Stomach (tissue), 9 donors: Measurements from ENCODE around the gene IGLL1. TPM values are rescaled to one million over a fixed set of nuclear protein-coding genes. Genes with fewer than 3 reads are reported as not detected.
"Not testable (repeated sequence)": the region's sequence is repeated elsewhere in the genome, so short reads cannot be mapped to it uniquely, and the experiment has no call there.

ENCODE experiments used
- DNase-seq, 2 donors: peaks; one replicate each; pipeline versions ENCODE4 v3.0.0 to v3.0.0-alpha.2; 2013 to 2019
- H3K27ac ChIP-seq, 5 donors: fragments of 200-600 bp in 4 of 5; sonication (generic) in 4 of 5; one replicate each; pipeline ENCODE4 v1.5.1; 2013 to 2019; ENCODE audit warnings: mild to moderate bottlenecking in 1 of 5, moderate library complexity in 1 of 5
- H3K27me3 ChIP-seq, 3 donors: fragments of 200-600 bp; sonication (generic); one replicate each; pipeline ENCODE4 v1.5.1; 2017 to 2019; ENCODE audit warnings: mixed run types in 1 of 3
- H3K36me3 ChIP-seq, 4 donors: fragments of 200-600 bp; sonication (generic); 1 replicate in 3 of 4; 2 replicates in 1 of 4; pipeline ENCODE4 v1.5.1; 2016 to 2019
- H3K4me1 ChIP-seq, 4 donors: fragments of 200-600 bp; sonication (generic); one replicate each; pipeline ENCODE4 v1.5.1; 2016 to 2019
- H3K4me3 ChIP-seq, 4 donors: fragments of 200-600 bp; sonication (generic) in 3 of 4; one replicate each; pipeline ENCODE4 v1.5.1; 2016 to 2019; ENCODE audit warnings: mild to moderate bottlenecking in 1 of 4
- H3K9me3 ChIP-seq, 4 donors: fragments of 200-600 bp; sonication (generic); one replicate each; pipeline ENCODE4 v1.5.1; 2016 to 2019
- CTCF ChIP-seq, 7 experiments: fragments of 450-650 bp in 4 of 7; fragments of 200-600 bp in 3 of 7; sonication (generic) in 3 of 7; IDR thresholded peaks; one replicate each; pipeline ENCODE4 v1.5.1; 2016 to 2019; ENCODE audit warnings: antibody characterized with exemption in 7 of 7, control low read depth in 2 of 7, mild to moderate bottlenecking in 1 of 7
- EP300 ChIP-seq: sonication (generic); formaldehyde crosslinking; IDR thresholded peaks from one replicate; pipeline ENCODE4 v1.6.1; 2017; ENCODE audit warnings: antibody characterized with exemption
- POLR2A ChIP-seq, 4 donors: fragments of 450-650 bp; IDR thresholded peaks; one replicate each; pipeline ENCODE4 v1.6.1; 2016; ENCODE audit warnings: antibody characterized with exemption in 4 of 4, control low read depth in 2 of 4, mild to moderate bottlenecking in 1 of 4, moderate library complexity in 1 of 4
- POLR2AphosphoS5 ChIP-seq, 3 donors: sonication (generic); formaldehyde crosslinking; IDR thresholded peaks; one replicate each; pipeline ENCODE4 v1.6.1; 2016; ENCODE audit warnings: antibody characterized with exemption in 3 of 3
- WGBS, 5 donors: extraction: QIAGEN DNeasy Blood & Tissue Kit in 3 of 5; methylation state at CpG; one replicate each; pipeline versions ENCODE4 v1.1.5 to v1.1.7; 2013 to 2018; 5-methylcytosine and 5-hydroxymethylcytosine counted together
- intact Hi-C: fragments of 100-400 bp; cut with DNase I; formaldehyde crosslinking; loops from one replicate; pipeline ENCODE4 v1.15.1; 2023; ENCODE audit warnings: low total_unique reads
- polyA plus RNA-seq, 3 donors: library from polyadenylated mRNA; stranded (reverse); fragments of 200-250 nt; gene quantifications; one replicate each; pipeline ENCODE4 v1.2.3, GENCODE V29; 2013
- total RNA-seq, 5 donors: library from RNA; depleted of rRNA; stranded (reverse); fragments of >200 nt; gene quantifications; one replicate each; pipeline versions ENCODE4 v1.1.0 to v1.2.3, GENCODE V29; 2014 to 2016
- donor health status: healthy with polysubstance abuse.
- donor health status: Bipolar disorder and iron deficiency.
- donor health status: healthy.

IGLL1 gene
- total and polyA plus RNA-seq, 8 donors: 0.55 TPM; not detected in 7

DNA sequence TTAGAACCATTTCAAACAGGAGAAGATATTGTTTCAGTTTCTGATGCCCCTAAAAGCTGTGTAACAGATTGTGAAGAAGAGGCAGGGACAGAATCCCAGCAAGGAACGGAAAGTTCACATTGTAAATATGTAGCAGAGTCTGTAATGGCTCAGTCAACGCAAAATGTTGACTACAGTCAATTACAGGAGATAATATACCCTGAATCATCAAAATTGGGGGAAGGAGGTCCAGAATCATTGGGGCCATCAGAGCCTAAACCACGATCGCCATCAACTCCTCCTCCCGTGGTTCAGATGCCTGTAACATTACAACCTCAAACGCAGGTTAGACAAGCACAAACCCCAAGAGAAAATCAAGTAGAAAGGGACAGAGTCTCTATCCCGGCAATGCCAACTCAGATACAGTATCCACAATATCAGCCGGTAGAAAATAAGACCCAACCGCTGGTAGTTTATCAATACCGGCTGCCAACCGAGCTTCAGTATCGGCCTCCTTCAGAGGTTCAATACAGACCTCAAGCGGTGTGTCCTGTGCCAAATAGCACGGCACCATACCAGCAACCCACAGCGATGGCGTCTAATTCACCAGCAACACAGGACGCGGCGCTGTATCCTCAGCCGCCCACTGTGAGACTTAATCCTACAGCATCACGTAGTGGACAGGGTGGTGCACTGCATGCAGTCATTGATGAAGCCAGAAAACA lies 40.8 kb downstream of the IGLL1 start:
- 22 to 27% (median 25%) methylated on average over 20 to 21 of the region's 21 CpGs for WGBS, 5 donors
- Histone ChIP-seq H3K27me3 (no peaks in the 10 kb centered on the region), H3K9me3 (no peaks in the 10 kb centered on the region), H3K4me1 (peaks cover 3 to 41% (median 21%) of the 10 kb centered on the region in 4 donors), H3K27ac (no peak overlapping the region), H3K36me3 (no peaks in the 10 kb centered on the region), H3K4me3 (no peak overlapping the region)
- DNase-seq: peak; percentile 83 to 92
- intact Hi-C loops: loop anchor here (10.0 kb wide), 2 partner anchors 144 to 306 kb away; no protein-coding TSS in a partner anchor
- TF ChIP-seq POLR2A (IDR thresholded peaks at IDR 0.05) (no peak), CTCF (IDR thresholded peaks at IDR 0.05) (peak in 6 of 7 experiments; percentile 66 to 97 (median 88)), POLR2AphosphoS5 (IDR thresholded peaks at IDR 0.05) (peak in 1 of 3 donors; percentile 48)

DNA sequence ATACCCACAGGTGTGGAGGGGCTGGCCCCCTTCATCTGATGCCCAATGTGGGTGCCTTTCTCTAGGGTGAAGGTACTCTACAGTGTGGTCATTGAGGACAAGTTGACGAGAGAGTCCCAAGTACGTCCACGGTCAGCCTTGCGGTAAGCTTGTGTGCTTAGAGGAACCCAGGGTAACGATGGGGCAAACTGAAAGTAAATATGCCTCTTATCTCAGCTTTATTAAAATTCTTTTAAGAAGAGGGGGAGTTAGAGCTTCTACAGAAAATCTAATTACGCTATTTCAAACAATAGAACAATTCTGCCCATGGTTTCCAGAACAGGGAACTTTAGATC lies 41.4 kb downstream of the IGLL1 start:
- not testable (repeated sequence) for H3K27me3 ChIP-seq, H3K27ac ChIP-seq, DNase-seq, H3K36me3 ChIP-seq, H3K4me3 ChIP-seq, H3K9me3 ChIP-seq
- peaks cover 3 to 47% (median 24%) of the 10 kb centered on the region in 4 donors for H3K4me1 ChIP-seq
- WGBS, 5 donors: 51 to 81% (median 72%) methylated on average over 6 of the region's 6 CpGs
- intact Hi-C loops: loop anchor here (10.0 kb wide), 2 partner anchors 144 to 306 kb away; no protein-coding TSS in a partner anchor

DNA sequence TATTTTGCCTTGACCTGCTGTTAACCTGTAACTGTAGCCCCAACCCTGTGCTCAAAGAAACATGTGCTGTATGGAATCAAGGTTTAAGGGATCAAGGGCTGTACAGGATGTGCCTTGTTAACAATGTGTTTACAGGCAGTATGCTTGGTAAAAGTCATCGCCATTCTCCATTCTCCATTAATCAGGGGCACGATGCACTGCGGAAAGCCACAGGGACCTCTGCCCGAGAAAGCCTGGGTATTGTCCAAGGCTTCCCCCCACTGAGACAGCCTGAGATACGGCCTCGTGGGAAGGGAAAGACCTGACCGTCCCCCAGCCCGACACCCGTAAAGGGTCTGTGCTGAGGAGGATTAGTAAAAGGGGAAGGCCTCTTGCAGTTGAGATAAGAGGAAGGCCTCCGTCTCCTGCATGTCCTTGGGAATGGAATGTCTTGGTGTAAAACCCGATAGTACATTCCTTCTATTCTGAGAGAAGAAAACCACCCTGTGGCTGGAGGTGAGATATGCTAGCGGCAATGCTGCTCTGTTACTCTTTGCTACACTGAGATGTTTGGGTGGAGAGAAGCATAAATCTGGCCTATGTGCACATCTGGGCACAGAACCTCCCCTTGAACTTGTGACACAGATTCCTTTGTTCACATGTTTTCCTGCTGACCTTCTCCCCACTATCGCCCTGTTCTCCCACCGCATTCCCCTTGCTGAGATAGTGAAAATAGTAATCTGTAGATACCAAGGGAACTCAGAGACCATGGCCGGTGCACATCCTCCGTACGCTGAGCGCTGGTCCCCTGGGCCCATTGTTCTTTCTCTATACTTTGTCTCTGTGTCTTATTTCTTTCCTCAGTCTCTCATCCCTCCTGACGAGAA lies 42.0 kb downstream of the IGLL1 start:
- peak in 1 of 2 donors; percentile 51 for DNase-seq
- H3K9me3 ChIP-seq, H3K36me3 ChIP-seq, H3K27ac ChIP-seq, H3K4me3 ChIP-seq, H3K27me3 ChIP-seq: not testable (repeated sequence)
- intact Hi-C loops: loop anchor here (10.0 kb wide), 2 partner anchors 143 to 307 kb away; no protein-coding TSS in a partner anchor
- H3K4me1 ChIP-seq: peaks cover 3 to 51% (median 25%) of the 10 kb centered on the region in 4 donors
- 70 to 81% (median 78%) methylated on average over 19 of the region's 19 CpGs for WGBS, 5 donors

GRCh38 chr22:23537416-23537815 lies 42.7 kb downstream of the IGLL1 start:
- Histone ChIP-seq H3K36me3 (no peaks in the 10 kb centered on the region), H3K9me3 (no peaks in the 10 kb centered on the region), H3K4me3 (no peak overlapping the region), H3K4me1 (peaks cover 3 to 46% (median 25%) of the 10 kb centered on the region in 4 donors), H3K27ac (peak overlapping the region in 1 of 5 donors; percentile 12), H3K27me3 (no peaks in the 10 kb centered on the region)
- intact Hi-C loops: loop anchor here (10.0 kb wide), 2 partner anchors 143 to 307 kb away; no protein-coding TSS in a partner anchor
- DNase-seq: peak in 1 of 2 donors; percentile 67
- WGBS, 5 donors: 72 to 87% (median 83%) methylated on average over 10 to 11 of the region's 11 CpGs
- no peak for TF ChIP-seq CTCF (IDR thresholded peaks at IDR 0.05)
- no peak for TF ChIP-seq POLR2A (IDR thresholded peaks at IDR 0.05)
- TF ChIP-seq EP300: no peak
- no peak for TF ChIP-seq POLR2AphosphoS5 (IDR thresholded peaks at IDR 0.05)

DNA sequence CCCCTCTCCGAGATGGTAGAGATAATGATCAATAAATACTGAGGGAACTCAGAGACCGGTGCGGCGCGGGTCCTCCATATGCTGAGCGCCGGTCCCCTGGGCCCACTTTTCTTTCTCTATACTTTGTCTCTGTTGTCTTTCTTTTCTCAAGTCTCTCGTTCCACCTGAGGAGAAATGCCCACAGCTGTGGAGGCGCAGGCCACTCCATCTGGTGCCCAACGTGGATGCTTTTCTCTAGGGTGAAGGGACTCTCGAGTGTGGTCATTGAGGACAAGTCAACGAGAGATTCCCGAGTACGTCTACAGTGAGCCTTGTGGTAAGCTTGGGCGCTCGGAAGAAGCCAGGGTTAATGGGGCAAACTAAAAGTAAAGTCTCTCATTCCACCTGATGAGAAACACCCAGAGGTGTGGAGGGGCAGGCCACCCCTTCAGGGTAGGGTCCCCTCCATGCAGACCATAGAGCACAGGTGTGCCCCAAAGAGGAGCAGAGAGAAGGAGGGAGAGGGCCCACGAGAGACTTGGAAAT lies 43.2 kb downstream of the IGLL1 start:
- H3K36me3 ChIP-seq: no peaks in the 10 kb centered on the region
- no peak overlapping the region for H3K4me3 ChIP-seq
- TF ChIP-seq POLR2AphosphoS5 (IDR thresholded peaks at IDR 0.05) (no peak), EP300 (no peak), POLR2A (IDR thresholded peaks at IDR 0.05) (no peak), CTCF (IDR thresholded peaks at IDR 0.05) (no peak)
- H3K27ac ChIP-seq: peak overlapping the region in 1 of 5 donors; percentile 12
- peaks cover 3 to 41% (median 25%) of the 10 kb centered on the region in 4 donors for H3K4me1 ChIP-seq
- intact Hi-C loops: loop anchor here (10.0 kb wide), 2 partner anchors 142 to 308 kb away; no protein-coding TSS in a partner anchor
- 85 to 91% (median 87%) methylated on average over 17 of the region's 17 CpGs for WGBS, 5 donors
- H3K9me3 ChIP-seq: no peaks in the 10 kb centered on the region
- no peak for DNase-seq
- H3K27me3 ChIP-seq: no peaks in the 10 kb centered on the region
